GM19351 (cell line): ENCODE measurements around the gene DSTYK.
A peak's percentile ranks its signal among the peaks of the same experiment; 100 is the strongest.

ENCODE experiments used
- ATAC-seq: cut with Tn5 transposase; IDR thresholded peaks from one replicate; pipeline ENCODE4 v1.9.1; 2021; ENCODE audit warnings: mild to moderate bottlenecking, moderate library complexity; ENCODE audit not compliant: unreplicated experiment

The DSTYK gene

GRCh38 chr1:205211169-205211838 lies at the start of gene DSTYK:
Gene DSTYK, minus strand, starts transcription at chr1:205211702. Its CDS starts 167 bp downstream, at chr1:205211535.
- peak; percentile 79 for ATAC-seq

- no peak for ATAC-seq
These were observed 48.5 kb upstream of the DSTYK start for GRCh38 chr1:205259998-205260397.

- ATAC-seq = no peak
These were observed 47.9 kb upstream of the DSTYK start for GRCh38 chr1:205259324-205259832.

GRCh38 chr1:205258719-205259118 lies 47.2 kb upstream of the DSTYK start:
- no peak for ATAC-seq

- no peak for ATAC-seq
These were observed 46.8 kb upstream of the DSTYK start for GRCh38 chr1:205258261-205258691.

GRCh38 chr1:205257735-205258134 lies 46.2 kb upstream of the DSTYK start:
- ATAC-seq = no peak

GRCh38 chr1:205256951-205257625 lies 45.6 kb upstream of the DSTYK start:
- no peak for ATAC-seq

GRCh38 chr1:205255941-205256780 lies 44.7 kb upstream of the DSTYK start:
- ATAC-seq = peak; percentile 55

- ATAC-seq = no peak
These were observed 40.1 kb upstream of the DSTYK start for GRCh38 chr1:205251576-205251975.

- no peak for ATAC-seq
These were observed 39.2 kb upstream of the DSTYK start for GRCh38 chr1:205250699-205251098.

GRCh38 chr1:205249651-205250050 lies 38.1 kb upstream of the DSTYK start:
- no peak for ATAC-seq

GRCh38 chr1:205248793-205249601 lies 37.5 kb upstream of the DSTYK start:
- ATAC-seq = no peak

- no peak for ATAC-seq
These were observed 35.8 kb upstream of the DSTYK start for GRCh38 chr1:205247130-205247921.

- ATAC-seq = no peak
These were observed 35.0 kb upstream of the DSTYK start for GRCh38 chr1:205246351-205247119.

- no peak for ATAC-seq
These were observed 33.6 kb upstream of the DSTYK start for GRCh38 chr1:205245096-205245495.

GRCh38 chr1:205244384-205244783 lies 32.9 kb upstream of the DSTYK start:
- ATAC-seq = no peak

- ATAC-seq = no peak
These were observed 32.1 kb upstream of the DSTYK start for GRCh38 chr1:205243350-205244191.

- ATAC-seq = no peak
These were observed 30.0 kb upstream of the DSTYK start for GRCh38 chr1:205241366-205242030.
